Panc1 (cell line): Measurements from ENCODE around the gene ZNF324.

ENCODE experiments used
- SIN3A ChIP-seq: IDR thresholded peaks from 2 replicates; pipeline ENCODE4 v1.6.1; 2012; ENCODE audit warnings: low read depth, mild to moderate bottlenecking, low read length, moderate library complexity, borderline replicate concordance; ENCODE audit not compliant: insufficient read depth
- TF ChIP-seq, protein P1 (sequence below): fragments of 450-650 bp; IDR thresholded peaks from 2 replicates; pipeline ENCODE4 v1.5.1; 2017; ENCODE audit warnings: mild to moderate bottlenecking
- TF ChIP-seq, protein P2 (sequence below), 2 experiments: IDR thresholded peaks; 2 replicates each; pipeline ENCODE4 v1.6.1; 2011 to 2012; ENCODE audit warnings: low read depth in 2 of 2, control low read depth in 1 of 2, low read length in 1 of 2, mild to moderate bottlenecking in 1 of 2, moderate library complexity in 1 of 2; ENCODE audit not compliant: insufficient read depth in 1 of 2

DNA sequence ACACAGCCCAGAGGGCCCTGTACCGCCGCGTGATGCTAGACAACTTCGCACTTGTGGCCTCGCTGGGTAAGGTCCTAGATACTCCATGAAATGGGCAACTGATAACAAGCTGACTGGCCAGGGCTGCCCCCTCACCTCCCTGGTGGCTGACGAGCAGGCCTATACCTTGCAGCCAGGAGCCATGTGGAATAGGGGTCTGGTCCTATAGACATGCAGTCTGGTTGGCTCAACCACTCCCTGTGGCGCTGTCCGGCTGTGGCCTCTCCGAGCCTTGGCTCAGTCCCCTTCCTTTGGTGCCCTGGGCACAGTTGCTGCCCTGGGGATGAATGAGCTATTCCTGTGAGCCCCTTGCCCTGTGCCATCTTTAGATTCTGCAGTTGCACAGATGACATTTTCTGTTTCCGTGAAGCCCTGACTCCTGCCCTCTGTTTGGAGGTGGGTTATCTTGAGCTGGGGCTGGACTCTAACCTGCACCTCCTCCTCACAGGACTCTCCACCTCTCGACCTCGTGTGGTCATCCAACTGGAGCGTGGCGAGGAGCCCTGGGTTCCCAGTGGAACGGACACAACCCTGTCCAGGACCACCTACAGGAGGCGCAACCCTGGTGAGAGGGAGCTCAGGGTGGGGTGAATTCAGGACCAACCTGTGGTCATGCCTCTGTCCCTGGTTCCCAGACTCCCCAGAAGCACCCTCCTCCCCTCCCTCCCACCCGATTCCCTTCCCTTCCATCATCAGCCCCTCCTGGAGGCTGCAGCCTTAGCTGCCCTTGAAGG lies 2.5 kb downstream of the ZNF324 start:
- TF ChIP-seq, protein P1, sequence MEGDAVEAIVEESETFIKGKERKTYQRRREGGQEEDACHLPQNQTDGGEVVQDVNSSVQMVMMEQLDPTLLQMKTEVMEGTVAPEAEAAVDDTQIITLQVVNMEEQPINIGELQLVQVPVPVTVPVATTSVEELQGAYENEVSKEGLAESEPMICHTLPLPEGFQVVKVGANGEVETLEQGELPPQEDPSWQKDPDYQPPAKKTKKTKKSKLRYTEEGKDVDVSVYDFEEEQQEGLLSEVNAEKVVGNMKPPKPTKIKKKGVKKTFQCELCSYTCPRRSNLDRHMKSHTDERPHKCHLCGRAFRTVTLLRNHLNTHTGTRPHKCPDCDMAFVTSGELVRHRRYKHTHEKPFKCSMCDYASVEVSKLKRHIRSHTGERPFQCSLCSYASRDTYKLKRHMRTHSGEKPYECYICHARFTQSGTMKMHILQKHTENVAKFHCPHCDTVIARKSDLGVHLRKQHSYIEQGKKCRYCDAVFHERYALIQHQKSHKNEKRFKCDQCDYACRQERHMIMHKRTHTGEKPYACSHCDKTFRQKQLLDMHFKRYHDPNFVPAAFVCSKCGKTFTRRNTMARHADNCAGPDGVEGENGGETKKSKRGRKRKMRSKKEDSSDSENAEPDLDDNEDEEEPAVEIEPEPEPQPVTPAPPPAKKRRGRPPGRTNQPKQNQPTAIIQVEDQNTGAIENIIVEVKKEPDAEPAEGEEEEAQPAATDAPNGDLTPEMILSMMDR = no peak
- TF ChIP-seq, protein P2, sequence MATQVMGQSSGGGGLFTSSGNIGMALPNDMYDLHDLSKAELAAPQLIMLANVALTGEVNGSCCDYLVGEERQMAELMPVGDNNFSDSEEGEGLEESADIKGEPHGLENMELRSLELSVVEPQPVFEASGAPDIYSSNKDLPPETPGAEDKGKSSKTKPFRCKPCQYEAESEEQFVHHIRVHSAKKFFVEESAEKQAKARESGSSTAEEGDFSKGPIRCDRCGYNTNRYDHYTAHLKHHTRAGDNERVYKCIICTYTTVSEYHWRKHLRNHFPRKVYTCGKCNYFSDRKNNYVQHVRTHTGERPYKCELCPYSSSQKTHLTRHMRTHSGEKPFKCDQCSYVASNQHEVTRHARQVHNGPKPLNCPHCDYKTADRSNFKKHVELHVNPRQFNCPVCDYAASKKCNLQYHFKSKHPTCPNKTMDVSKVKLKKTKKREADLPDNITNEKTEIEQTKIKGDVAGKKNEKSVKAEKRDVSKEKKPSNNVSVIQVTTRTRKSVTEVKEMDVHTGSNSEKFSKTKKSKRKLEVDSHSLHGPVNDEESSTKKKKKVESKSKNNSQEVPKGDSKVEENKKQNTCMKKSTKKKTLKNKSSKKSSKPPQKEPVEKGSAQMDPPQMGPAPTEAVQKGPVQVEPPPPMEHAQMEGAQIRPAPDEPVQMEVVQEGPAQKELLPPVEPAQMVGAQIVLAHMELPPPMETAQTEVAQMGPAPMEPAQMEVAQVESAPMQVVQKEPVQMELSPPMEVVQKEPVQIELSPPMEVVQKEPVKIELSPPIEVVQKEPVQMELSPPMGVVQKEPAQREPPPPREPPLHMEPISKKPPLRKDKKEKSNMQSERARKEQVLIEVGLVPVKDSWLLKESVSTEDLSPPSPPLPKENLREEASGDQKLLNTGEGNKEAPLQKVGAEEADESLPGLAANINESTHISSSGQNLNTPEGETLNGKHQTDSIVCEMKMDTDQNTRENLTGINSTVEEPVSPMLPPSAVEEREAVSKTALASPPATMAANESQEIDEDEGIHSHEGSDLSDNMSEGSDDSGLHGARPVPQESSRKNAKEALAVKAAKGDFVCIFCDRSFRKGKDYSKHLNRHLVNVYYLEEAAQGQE (IDR thresholded peaks at IDR 0.05; ENCODE audit: insufficient read depth in 1 of 2, low read depth in 2 of 2, low read length in 1 of 2) = no peak
- TF ChIP-seq SIN3A = no peak
